Ammon's horn (tissue), 1 donor: ENCODE results near the gene TET2.

Source experiments
- DNase-seq: peaks from one replicate; pipeline ENCODE4 v3.0.0-alpha.2; 2016; ENCODE audit warnings: low spot score

Gene TET2

GRCh38 chr4:105182211-105182610 lies 35.5 kb downstream of the TET2 start:
- no peak for DNase-seq

- DNase-seq = no peak
Measured at GRCh38 chr4:105184316-105184980, 37.8 kb downstream of the TET2 start.

- DNase-seq = no peak
Measured at GRCh38 chr4:105186701-105187161, 40.1 kb downstream of the TET2 start.

- no peak for DNase-seq
Measured at GRCh38 chr4:105189855-105190650, 43.4 kb downstream of the TET2 start.

GRCh38 chr4:105191621-105192210 lies 45.0 kb downstream of the TET2 start:
- no peak for DNase-seq

GRCh38 chr4:105192474-105192873 lies 45.8 kb downstream of the TET2 start:
- no peak for DNase-seq

GRCh38 chr4:105192910-105193309 lies 46.2 kb downstream of the TET2 start:
- DNase-seq = no peak

GRCh38 chr4:105193536-105193935 lies 46.9 kb downstream of the TET2 start:
- DNase-seq = no peak

GRCh38 chr4:105194328-105195231 lies 47.9 kb downstream of the TET2 start:
- DNase-seq = no peak

- peak; percentile 21 for DNase-seq
Measured at GRCh38 chr4:105196523-105197145, 50.0 kb downstream of the TET2 start.

- no peak for DNase-seq
Measured at GRCh38 chr4:105197777-105198176, 51.1 kb downstream of the TET2 start.

GRCh38 chr4:105198541-105198940 lies 51.9 kb downstream of the TET2 start:
- DNase-seq = no peak

- no peak for DNase-seq
Measured at GRCh38 chr4:105206214-105206613, 59.5 kb downstream of the TET2 start.

- no peak for DNase-seq
Measured at GRCh38 chr4:105207386-105207785, 60.7 kb downstream of the TET2 start.

- no peak for DNase-seq
Measured at GRCh38 chr4:105208561-105208960, 61.9 kb downstream of the TET2 start.

GRCh38 chr4:105210916-105211315 lies 64.2 kb downstream of the TET2 start:
- DNase-seq = no peak

- DNase-seq = no peak
Measured at GRCh38 chr4:105215609-105216313, 69.1 kb downstream of the TET2 start.

GRCh38 chr4:105225500-105225899 lies 78.8 kb downstream of the TET2 start:
- no peak for DNase-seq

GRCh38 chr4:105227054-105227453 lies 80.4 kb downstream of the TET2 start:
- no peak for DNase-seq

- no peak for DNase-seq
Measured at GRCh38 chr4:105230287-105230686, 83.6 kb downstream of the TET2 start.

GRCh38 chr4:105232374-105232773 lies 85.7 kb downstream of the TET2 start:
- DNase-seq = no peak
